Stimulated activated CD4-positive, alpha-beta T cell treated with anti-CD3 and anti-CD28 coated beads, Interleukin-15, amount 100 ng/mL, for 24 hours (primary cell): ENCODE results near the gene C1orf122.

Experiments
- DNase-seq: peaks from one replicate; pipeline ENCODE4 v3.0.0-alpha.2; 2020

The C1orf122 gene

GRCh38 chr1:37846647-37847339 is 39.2 kb downstream of the C1orf122 start:
- DNase-seq: no peak

- DNase-seq: no peak
These were observed 41.9 kb downstream of the C1orf122 start for GRCh38 chr1:37849480-37849879.

GRCh38 chr1:37850352-37850955 is 42.9 kb downstream of the C1orf122 start:
- no peak for DNase-seq

GRCh38 chr1:37851262-37851661 is 43.7 kb downstream of the C1orf122 start:
- no peak for DNase-seq

- DNase-seq: no peak
These were observed 44.2 kb downstream of the C1orf122 start for GRCh38 chr1:37851782-37852210.

GRCh38 chr1:37853157-37853556 is 45.6 kb downstream of the C1orf122 start:
- no peak for DNase-seq

GRCh38 chr1:37854406-37854805 is 46.8 kb downstream of the C1orf122 start:
- DNase-seq: no peak
